Measurements from ENCODE around the gene OR5D14. TPM values are rescaled to one million over a fixed set of nuclear protein-coding genes. Genes with fewer than 3 reads are reported as not detected.

Gene OR5D14
- total RNA-seq, 1 donor from 2014 or later = not detected

DNA sequence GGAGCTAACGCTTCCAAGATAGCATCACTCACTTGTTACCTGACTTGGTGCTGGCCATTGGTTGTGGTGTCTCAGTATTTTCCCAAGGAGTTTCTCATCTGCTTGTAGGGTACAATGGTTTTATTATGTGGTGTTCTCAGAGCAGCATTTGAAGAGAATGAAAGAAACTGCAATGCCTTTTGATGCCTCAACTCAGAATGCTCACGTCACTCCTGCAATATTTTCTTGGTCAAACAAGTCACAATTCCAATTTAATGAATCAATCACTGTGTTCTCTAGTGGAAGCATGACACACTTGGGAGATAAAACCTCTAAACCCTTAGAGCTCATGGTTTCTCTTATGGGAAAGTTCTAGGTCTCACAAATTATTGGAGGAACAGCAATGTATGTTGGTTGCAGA lies 2.0 kb upstream of the OR5D14 start:
- H3K27me3 ChIP-seq = no peaks in the 10 kb centered on the region
- no peaks in the 10 kb centered on the region for H4K20me1 ChIP-seq (ENCODE audit: low read depth)
- peaks cover 34% of the 10 kb centered on the region for H3K9me3 ChIP-seq (ENCODE audit: low read depth)
- DNase-seq (ENCODE audit: low spot score) = no peak
- no peaks in the 10 kb centered on the region for H3K4me1 ChIP-seq
- no peaks in the 10 kb centered on the region for H3K79me2 ChIP-seq (ENCODE audit: low read depth)
- no peak overlapping the region for H3K9ac ChIP-seq
- Mint-ChIP-seq H3K27ac (no peak overlapping the region), H3K27me3 (ENCODE audit: insufficient read depth, low read depth) (peaks cover 3% of the 10 kb centered on the region), H3K36me3 (no peaks in the 10 kb centered on the region), H3K4me1 (no peaks in the 10 kb centered on the region), H3K4me3 (no peak overlapping the region), H3K9me3 (no peaks in the 10 kb centered on the region)
- H2AFZ ChIP-seq (replicated peaks) = no peak overlapping the region
- no peaks in the 10 kb centered on the region for H3K36me3 ChIP-seq
- TF ChIP-seq, protein P1, sequence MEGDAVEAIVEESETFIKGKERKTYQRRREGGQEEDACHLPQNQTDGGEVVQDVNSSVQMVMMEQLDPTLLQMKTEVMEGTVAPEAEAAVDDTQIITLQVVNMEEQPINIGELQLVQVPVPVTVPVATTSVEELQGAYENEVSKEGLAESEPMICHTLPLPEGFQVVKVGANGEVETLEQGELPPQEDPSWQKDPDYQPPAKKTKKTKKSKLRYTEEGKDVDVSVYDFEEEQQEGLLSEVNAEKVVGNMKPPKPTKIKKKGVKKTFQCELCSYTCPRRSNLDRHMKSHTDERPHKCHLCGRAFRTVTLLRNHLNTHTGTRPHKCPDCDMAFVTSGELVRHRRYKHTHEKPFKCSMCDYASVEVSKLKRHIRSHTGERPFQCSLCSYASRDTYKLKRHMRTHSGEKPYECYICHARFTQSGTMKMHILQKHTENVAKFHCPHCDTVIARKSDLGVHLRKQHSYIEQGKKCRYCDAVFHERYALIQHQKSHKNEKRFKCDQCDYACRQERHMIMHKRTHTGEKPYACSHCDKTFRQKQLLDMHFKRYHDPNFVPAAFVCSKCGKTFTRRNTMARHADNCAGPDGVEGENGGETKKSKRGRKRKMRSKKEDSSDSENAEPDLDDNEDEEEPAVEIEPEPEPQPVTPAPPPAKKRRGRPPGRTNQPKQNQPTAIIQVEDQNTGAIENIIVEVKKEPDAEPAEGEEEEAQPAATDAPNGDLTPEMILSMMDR (IDR thresholded peaks at IDR 0.05) = no peak
- TF ChIP-seq EZH2 (IDR thresholded peaks at IDR 0.05) (no peak), EZH2phosphoT487 (IDR thresholded peaks at IDR 0.05) (no peak)
- H3K4me2 ChIP-seq = no peak overlapping the region
- H3F3A ChIP-seq (ENCODE audit: low read depth) = no peaks in the 10 kb centered on the region
- H3K27ac ChIP-seq = no peak overlapping the region
- no peak overlapping the region for H3K4me3 ChIP-seq

DNA sequence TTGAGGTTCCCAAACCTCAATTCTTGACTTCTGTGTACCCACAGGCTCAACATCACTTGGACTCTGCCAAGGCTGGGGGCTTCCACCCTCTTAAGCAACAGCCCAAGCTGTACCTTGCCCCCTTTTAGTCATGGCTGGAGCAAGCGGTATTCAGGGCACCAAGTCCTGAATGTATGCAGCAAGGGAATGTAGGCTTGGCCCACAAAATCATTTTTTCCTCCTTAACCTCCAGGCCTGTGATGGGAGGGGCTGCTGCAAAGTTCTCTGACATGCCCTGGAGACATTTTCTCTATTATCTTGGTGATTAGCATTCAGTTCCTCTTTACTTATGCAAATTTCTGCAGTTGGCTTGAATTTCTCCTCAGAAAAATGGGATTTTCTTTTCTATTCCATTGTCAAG lies 10.9 kb downstream of the OR5D14 start:
- Histone ChIP-seq H3K4me2 (no peak overlapping the region), H3K79me2 (ENCODE audit: low read depth) (no peaks in the 10 kb centered on the region), H3K36me3 (no peaks in the 10 kb centered on the region), H3K27me3 (no peaks in the 10 kb centered on the region), H3F3A (ENCODE audit: low read depth) (no peaks in the 10 kb centered on the region), H4K20me1 (ENCODE audit: low read depth) (no peaks in the 10 kb centered on the region), H2AFZ (replicated peaks) (no peak overlapping the region), H3K4me1 (no peaks in the 10 kb centered on the region), H3K4me3 (no peak overlapping the region), H3K9ac (no peak overlapping the region), H3K9me3 (ENCODE audit: low read depth) (peaks cover 23% of the 10 kb centered on the region), H3K27ac (no peak overlapping the region)
- TF ChIP-seq, protein P1 (IDR thresholded peaks at IDR 0.05) = no peak
- TF ChIP-seq EZH2phosphoT487 (IDR thresholded peaks at IDR 0.05) (no peak), EZH2 (IDR thresholded peaks at IDR 0.05) (no peak)
- Mint-ChIP-seq H3K9me3 (peaks cover 32% of the 10 kb centered on the region), H3K4me1 (no peaks in the 10 kb centered on the region), H3K36me3 (no peaks in the 10 kb centered on the region), H3K4me3 (no peak overlapping the region), H3K27me3 (ENCODE audit: insufficient read depth, low read depth) (no peaks in the 10 kb centered on the region), H3K27ac (no peak overlapping the region)
- DNase-seq (ENCODE audit: low spot score) = no peak

DNA sequence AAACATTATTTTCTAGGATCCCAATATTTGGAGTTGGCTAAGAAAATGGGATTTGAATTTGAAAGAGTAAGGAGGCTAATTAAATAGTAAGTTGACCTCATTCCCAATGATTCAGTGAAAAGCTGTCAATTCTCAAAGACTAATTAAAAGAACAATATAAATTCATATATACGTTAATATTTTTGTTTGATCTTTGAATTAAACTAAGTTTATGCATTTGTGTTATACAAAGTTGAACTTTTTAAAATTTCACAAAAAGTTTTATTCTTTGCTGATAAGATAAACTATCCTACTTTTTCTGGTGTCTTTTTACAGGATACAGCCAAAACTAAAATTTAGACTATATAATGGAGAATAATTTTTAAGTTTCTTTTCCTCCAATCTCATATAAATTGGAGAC lies 15.7 kb downstream of the OR5D14 start, which contains the start of gene OR5L1:
OR5L1 (plus strand) TSS at position 301 of the 400 bp plus-strand sequence. CDS start 100 bp downstream, outside the sequence.
- no peaks in the 10 kb centered on the region for H4K20me1 ChIP-seq (ENCODE audit: low read depth)
- H3K27me3 ChIP-seq = no peaks in the 10 kb centered on the region
- no peaks in the 10 kb centered on the region for H3K36me3 Mint-ChIP-seq
- no peaks in the 10 kb centered on the region for H3F3A ChIP-seq (ENCODE audit: low read depth)
- no peak within 1 kb of the TSS for H3K27ac ChIP-seq
- H3K4me3 Mint-ChIP-seq = no peak within 1 kb of the TSS
- no peak within 1 kb of the TSS for H3K27ac Mint-ChIP-seq
- no peak within 1 kb of the TSS for H3K9ac ChIP-seq
- H2AFZ ChIP-seq (replicated peaks) = no peak within 1 kb of the TSS
- peaks cover 23% of the 10 kb centered on the region for H3K9me3 Mint-ChIP-seq
- no peak within 1 kb of the TSS for H3K4me2 ChIP-seq
- no peaks in the 10 kb centered on the region for H3K4me1 Mint-ChIP-seq
- H3K4me1 ChIP-seq = no peaks in the 10 kb centered on the region
- DNase-seq (ENCODE audit: low spot score) = no peak
- no peaks in the 10 kb centered on the region for H3K27me3 Mint-ChIP-seq (ENCODE audit: insufficient read depth, low read depth)
- no peaks in the 10 kb centered on the region for H3K79me2 ChIP-seq (ENCODE audit: low read depth)
- TF ChIP-seq EZH2phosphoT487 (IDR thresholded peaks at IDR 0.05) = no peak
- TF ChIP-seq EZH2 (IDR thresholded peaks at IDR 0.05) = no peak
- TF ChIP-seq, protein P1 (IDR thresholded peaks at IDR 0.05) = no peak
- H3K4me3 ChIP-seq = no peak within 1 kb of the TSS
- H3K36me3 ChIP-seq = no peaks in the 10 kb centered on the region
- peaks cover 31% of the 10 kb centered on the region for H3K9me3 ChIP-seq (ENCODE audit: low read depth)

Data from neural progenitor cell (in vitro differentiated cells).